SK-N-SH treated with all-trans-retinoic acid at 6 μM for 48 hours (cell line): ENCODE data around the gene ING3.

Experiments
- ATAC-seq: fragments of 200-7000 bp; cut with Tn5 transposase; 3 replicates; pipeline ENCODE4 v1.9.1; 2020; ENCODE audit warnings: mild to moderate bottlenecking, moderate library complexity
- ARNTL ChIP-seq: fragments of 450-650 bp; formaldehyde crosslinking; IDR thresholded peaks from 2 replicates; pipeline ENCODE4 v1.5.0; 2020; ENCODE audit warnings: low read depth, mild to moderate bottlenecking, moderate library complexity, borderline replicate concordance
- BACH2 ChIP-seq: fragments of 250-450 bp; sonication (Bioruptor Pico); IDR thresholded peaks from 2 replicates; pipeline ENCODE4 v1.9.0; 2021; ENCODE audit warnings: mild to moderate bottlenecking, borderline replicate concordance
- CSDC2 ChIP-seq: fragments of 250-450 bp; sonication (Bioruptor Pico); IDR thresholded peaks from 2 replicates; pipeline ENCODE4 v1.5.0; 2020; ENCODE audit warnings: mild to moderate bottlenecking, moderate library complexity
- ESRRG ChIP-seq: fragments of 250-450 bp; sonication (Bioruptor Pico); IDR thresholded peaks from 2 replicates; pipeline ENCODE4 v1.6.1; 2021; ENCODE audit warnings: mild to moderate bottlenecking
- GLIS3 ChIP-seq: fragments of 250-450 bp; sonication (Bioruptor Pico); IDR thresholded peaks from 2 replicates; pipeline ENCODE4 v1.5.0; 2020; ENCODE audit warnings: mild to moderate bottlenecking, moderate library complexity
- ISL1 ChIP-seq: fragments of 250-450 bp; sonication (Bioruptor Pico); IDR thresholded peaks from 2 replicates; pipeline ENCODE4 v2.1.2; 2022; ENCODE audit warnings: mild to moderate bottlenecking, moderate library complexity
- PPARA ChIP-seq: fragments of 250-450 bp; sonication (Bioruptor Pico); IDR thresholded peaks from 2 replicates; pipeline ENCODE4 v1.5.0; 2020; ENCODE audit warnings: mild to moderate bottlenecking, borderline replicate concordance
- RARB ChIP-seq: fragments of 250-450 bp; sonication (Bioruptor Pico); IDR thresholded peaks from 2 replicates; pipeline ENCODE4 v1.8.0; 2021; ENCODE audit warnings: mild to moderate bottlenecking, moderate library complexity
- SNAI2 ChIP-seq: fragments of 250-450 bp; sonication (Bioruptor Pico); IDR thresholded peaks from 2 replicates; pipeline ENCODE4 v1.5.0; 2020; ENCODE audit warnings: mild to moderate bottlenecking, moderate library complexity
- TCF4 ChIP-seq: fragments of 250-450 bp; sonication (Bioruptor Pico); IDR thresholded peaks from 2 replicates; pipeline ENCODE4 v1.8.0; 2021; ENCODE audit warnings: mild to moderate bottlenecking, moderate library complexity, borderline replicate concordance
- TOX ChIP-seq: fragments of 250-450 bp; sonication (Bioruptor Pico); IDR thresholded peaks from 2 replicates; pipeline ENCODE4 v1.8.0; 2021; ENCODE audit warnings: mild to moderate bottlenecking, moderate library complexity, borderline replicate concordance
- ZFP3 ChIP-seq: fragments of 250-450 bp; sonication (Bioruptor Pico); IDR thresholded peaks from 2 replicates; pipeline ENCODE4 v1.5.0; 2020; ENCODE audit warnings: mild to moderate bottlenecking, moderate library complexity
- ZFP30 ChIP-seq: fragments of 450-650 bp; formaldehyde crosslinking; IDR thresholded peaks from 2 replicates; pipeline ENCODE4 v1.5.0; 2022; ENCODE audit warnings: mild to moderate bottlenecking, moderate library complexity
- ZNF565 ChIP-seq: fragments of 450-650 bp; formaldehyde crosslinking; conservative IDR thresholded peaks from 2 replicates; pipeline ENCODE4 v1.5.0; 2020; ENCODE audit warnings: low read depth, mild to moderate bottlenecking, moderate library complexity
- ZNF70 ChIP-seq: fragments of 450-650 bp; formaldehyde crosslinking; IDR thresholded peaks from 2 replicates; pipeline ENCODE4 v1.5.0; 2020; ENCODE audit warnings: mild to moderate bottlenecking, moderate library complexity
- ZNF8 ChIP-seq: fragments of 450-650 bp; formaldehyde crosslinking; IDR thresholded peaks from 2 replicates; pipeline ENCODE4 v1.5.0; 2020; ENCODE audit warnings: mild to moderate bottlenecking, moderate library complexity
- TF ChIP-seq, protein P1 (sequence below): fragments of 250-450 bp; sonication (Bioruptor Pico); IDR thresholded peaks from 2 replicates; pipeline ENCODE4 v1.8.0; 2020; ENCODE audit warnings: mild to moderate bottlenecking, moderate library complexity, borderline replicate concordance
- TF ChIP-seq, protein P2 (sequence below): fragments of 250-450 bp; sonication (Bioruptor Pico); IDR thresholded peaks from 2 replicates; pipeline ENCODE4 v1.8.0; 2021; ENCODE audit warnings: low read depth, mild to moderate bottlenecking, moderate library complexity, borderline replicate concordance
- TF ChIP-seq, protein P3 (sequence below): fragments of 250-450 bp; sonication (Bioruptor Pico); IDR thresholded peaks from 2 replicates; pipeline ENCODE4 v1.5.1; 2021; ENCODE audit warnings: mild to moderate bottlenecking, moderate library complexity
- TF ChIP-seq, protein P4 (sequence below): fragments of 250-450 bp; sonication (Bioruptor Pico); IDR thresholded peaks from 2 replicates; pipeline ENCODE4 v1.5.1; 2020; ENCODE audit warnings: low read depth, mild to moderate bottlenecking, moderate library complexity

ING3 gene

DNA sequence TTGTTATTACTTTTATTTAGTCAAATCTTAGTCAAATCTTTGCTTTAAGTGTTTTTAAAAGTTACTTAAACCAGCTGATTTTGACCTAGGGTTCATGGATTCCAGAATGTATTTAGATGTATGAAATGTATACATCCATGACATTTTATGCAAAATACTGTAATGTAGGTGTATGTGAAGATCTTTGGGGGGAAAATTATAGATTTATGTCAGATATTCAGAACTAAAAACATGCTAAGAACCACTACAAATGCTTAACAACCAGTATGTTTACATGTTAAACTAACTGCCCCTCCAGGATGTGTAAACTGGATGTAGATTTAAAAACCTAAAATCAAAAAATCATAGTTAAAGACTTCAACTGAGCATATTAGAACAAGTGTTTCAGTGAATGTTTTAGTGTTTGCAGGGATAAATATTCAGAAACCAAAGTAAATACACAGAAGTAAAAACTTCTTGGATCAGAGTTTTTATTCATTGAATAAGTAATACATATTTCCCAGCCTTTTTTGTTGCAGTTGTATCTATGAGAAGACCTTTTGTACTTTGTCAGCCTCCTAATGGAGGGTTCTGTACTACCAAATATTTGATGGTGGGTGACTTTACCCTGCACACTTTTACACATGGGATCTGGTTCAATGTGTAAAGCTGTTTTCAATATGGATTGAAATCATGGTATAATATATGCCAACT, 41.8 kb downstream of the ING3 start (continued):
- TF ChIP-seq, protein P1, sequence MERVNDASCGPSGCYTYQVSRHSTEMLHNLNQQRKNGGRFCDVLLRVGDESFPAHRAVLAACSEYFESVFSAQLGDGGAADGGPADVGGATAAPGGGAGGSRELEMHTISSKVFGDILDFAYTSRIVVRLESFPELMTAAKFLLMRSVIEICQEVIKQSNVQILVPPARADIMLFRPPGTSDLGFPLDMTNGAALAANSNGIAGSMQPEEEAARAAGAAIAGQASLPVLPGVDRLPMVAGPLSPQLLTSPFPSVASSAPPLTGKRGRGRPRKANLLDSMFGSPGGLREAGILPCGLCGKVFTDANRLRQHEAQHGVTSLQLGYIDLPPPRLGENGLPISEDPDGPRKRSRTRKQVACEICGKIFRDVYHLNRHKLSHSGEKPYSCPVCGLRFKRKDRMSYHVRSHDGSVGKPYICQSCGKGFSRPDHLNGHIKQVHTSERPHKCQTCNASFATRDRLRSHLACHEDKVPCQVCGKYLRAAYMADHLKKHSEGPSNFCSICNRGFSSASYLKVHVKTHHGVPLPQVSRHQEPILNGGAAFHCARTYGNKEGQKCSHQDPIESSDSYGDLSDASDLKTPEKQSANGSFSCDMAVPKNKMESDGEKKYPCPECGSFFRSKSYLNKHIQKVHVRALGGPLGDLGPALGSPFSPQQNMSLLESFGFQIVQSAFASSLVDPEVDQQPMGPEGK (CRISPR knock-in tag), result no peak
- TF ChIP-seq BACH2 (CRISPR knock-in tag) (no peak), TOX (no peak), SNAI2 (no peak), PPARA (CRISPR knock-in tag) (no peak), ZNF565 (no peak), CSDC2 (no peak), ZNF70 (CRISPR knock-in tag) (no peak)
- TF ChIP-seq, protein P2, sequence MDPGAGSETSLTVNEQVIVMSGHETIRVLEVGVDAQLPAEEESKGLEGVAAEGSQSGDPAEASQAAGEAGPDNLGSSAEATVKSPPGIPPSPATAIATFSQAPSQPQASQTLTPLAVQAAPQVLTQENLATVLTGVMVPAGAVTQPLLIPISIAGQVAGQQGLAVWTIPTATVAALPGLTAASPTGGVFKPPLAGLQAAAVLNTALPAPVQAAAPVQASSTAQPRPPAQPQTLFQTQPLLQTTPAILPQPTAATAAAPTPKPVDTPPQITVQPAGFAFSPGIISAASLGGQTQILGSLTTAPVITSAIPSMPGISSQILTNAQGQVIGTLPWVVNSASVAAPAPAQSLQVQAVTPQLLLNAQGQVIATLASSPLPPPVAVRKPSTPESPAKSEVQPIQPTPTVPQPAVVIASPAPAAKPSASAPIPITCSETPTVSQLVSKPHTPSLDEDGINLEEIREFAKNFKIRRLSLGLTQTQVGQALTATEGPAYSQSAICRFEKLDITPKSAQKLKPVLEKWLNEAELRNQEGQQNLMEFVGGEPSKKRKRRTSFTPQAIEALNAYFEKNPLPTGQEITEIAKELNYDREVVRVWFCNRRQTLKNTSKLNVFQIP, result no peak

DNA sequence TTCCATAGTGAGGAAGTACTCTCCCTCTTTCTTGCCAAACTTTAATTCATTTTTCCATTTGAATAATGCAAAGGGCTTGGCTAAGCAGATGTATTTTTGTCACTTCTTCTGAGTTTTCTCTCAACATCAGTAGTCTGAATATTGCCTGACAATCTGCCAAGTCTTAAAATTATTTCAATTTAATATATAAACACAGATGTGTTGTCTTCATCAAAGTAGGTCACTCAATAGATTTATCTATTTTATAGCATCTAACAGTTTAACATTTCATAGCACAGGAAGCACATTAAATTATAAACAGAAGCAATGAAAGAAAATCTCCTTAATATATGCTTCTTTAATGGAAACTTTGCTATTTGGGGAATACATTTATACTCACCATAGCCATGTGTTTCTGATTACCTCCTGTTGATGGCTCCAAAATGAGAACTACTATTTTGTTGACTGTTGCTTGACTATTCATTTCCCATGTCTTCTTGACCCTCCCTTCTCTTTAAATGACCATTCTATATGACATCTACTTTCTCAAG, 42.5 kb downstream of the ING3 start:
- TF ChIP-seq, protein P1 (CRISPR knock-in tag), result no peak
- TF ChIP-seq, all 23 proteins: peak for 0
- no peak for ATAC-seq

DNA sequence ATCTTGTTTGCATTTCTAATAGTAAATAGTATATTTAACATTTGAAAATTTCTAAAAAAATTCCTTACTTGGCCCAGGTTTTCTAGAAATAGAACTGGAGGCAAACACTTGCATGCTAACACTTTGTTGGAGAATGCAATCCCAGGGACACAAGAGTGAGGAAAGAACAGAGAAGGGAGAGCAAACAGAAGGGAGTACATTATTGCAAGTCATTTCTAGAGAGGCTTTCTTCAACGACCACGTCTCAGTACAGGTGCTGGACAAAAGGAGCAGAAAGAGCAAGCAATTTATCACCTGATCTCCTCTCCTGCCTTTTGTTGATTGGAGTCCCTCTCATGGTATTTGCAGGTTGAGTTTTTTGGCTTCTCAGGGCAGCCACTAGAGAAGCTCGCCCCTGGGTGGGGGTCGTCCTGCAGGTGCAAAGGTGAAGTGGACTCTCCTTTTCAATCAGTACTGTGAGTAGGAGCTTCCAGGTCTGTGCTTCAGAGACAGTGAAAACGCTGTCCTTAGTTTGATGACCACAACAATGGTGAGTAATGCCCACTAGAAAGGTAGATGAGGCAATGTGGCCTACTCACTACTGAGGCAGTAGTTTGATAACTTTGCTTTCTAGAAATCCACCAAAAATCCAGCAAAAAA, 43.1 kb downstream of the ING3 start:
- no peak for ATAC-seq

More for the DNA sequence above, 43.1 kb downstream of the ING3 start:
- TF ChIP-seq CSDC2 (no peak), ARNTL (CRISPR knock-in tag) (no peak), RARB (CRISPR knock-in tag) (no peak), ZNF8 (CRISPR knock-in tag) (no peak), ZNF565 (no peak), TCF4 (no peak), ZFP30 (CRISPR knock-in tag) (no peak), GLIS3 (no peak), ZFP3 (CRISPR knock-in tag) (no peak), PPARA (CRISPR knock-in tag) (no peak), BACH2 (CRISPR knock-in tag) (no peak), ZNF70 (CRISPR knock-in tag) (no peak), ESRRG (CRISPR knock-in tag) (no peak), ISL1 (no peak)
- TF ChIP-seq, protein P3, sequence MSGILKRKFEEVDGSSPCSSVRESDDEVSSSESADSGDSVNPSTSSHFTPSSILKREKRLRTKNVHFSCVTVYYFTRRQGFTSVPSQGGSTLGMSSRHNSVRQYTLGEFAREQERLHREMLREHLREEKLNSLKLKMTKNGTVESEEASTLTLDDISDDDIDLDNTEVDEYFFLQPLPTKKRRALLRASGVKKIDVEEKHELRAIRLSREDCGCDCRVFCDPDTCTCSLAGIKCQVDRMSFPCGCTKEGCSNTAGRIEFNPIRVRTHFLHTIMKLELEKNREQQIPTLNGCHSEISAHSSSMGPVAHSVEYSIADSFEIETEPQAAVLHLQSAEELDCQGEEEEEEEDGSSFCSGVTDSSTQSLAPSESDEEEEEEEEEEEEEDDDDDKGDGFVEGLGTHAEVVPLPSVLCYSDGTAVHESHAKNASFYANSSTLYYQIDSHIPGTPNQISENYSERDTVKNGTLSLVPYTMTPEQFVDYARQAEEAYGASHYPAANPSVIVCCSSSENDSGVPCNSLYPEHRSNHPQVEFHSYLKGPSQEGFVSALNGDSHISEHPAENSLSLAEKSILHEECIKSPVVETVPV (CRISPR knock-in tag), result no peak
- TF ChIP-seq, protein P2, result no peak
- TF ChIP-seq, protein P4, sequence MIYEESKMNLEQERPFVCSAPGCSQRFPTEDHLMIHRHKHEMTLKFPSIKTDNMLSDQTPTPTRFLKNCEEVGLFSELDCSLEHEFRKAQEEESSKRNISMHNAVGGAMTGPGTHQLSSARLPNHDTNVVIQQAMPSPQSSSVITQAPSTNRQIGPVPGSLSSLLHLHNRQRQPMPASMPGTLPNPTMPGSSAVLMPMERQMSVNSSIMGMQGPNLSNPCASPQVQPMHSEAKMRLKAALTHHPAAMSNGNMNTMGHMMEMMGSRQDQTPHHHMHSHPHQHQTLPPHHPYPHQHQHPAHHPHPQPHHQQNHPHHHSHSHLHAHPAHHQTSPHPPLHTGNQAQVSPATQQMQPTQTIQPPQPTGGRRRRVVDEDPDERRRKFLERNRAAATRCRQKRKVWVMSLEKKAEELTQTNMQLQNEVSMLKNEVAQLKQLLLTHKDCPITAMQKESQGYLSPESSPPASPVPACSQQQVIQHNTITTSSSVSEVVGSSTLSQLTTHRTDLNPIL (CRISPR knock-in tag), result no peak
